Measurements from ENCODE around the gene COX20. TPM values are rescaled to one million over a fixed set of nuclear protein-coding genes. Genes with fewer than 3 reads are reported as not detected.
A peak's percentile ranks its signal among the peaks of the same experiment; 100 is the strongest.

The COX20 gene
- total and polyA plus RNA-seq, 2 of the 13 experiments (the other 11 are each of a cell fraction or from before 2014, with no cell fraction given) = 34.4 to 95.8 TPM

GRCh38 chr1:244801246-244801645, 34.2 kb upstream of the COX20 start (continued):
- TF ChIP-seq HOMEZ (CRISPR knock-in tag; IDR thresholded peaks at IDR 0.05; ENCODE audit: low read depth) = no peak
- TF ChIP-seq ZNF33A (CRISPR knock-in tag; IDR thresholded peaks at IDR 0.05; ENCODE audit: borderline replicate concordance) = no peak
- TF ChIP-seq ZNF121 (CRISPR knock-in tag; IDR thresholded peaks at IDR 0.05) = no peak
- no peak for TF ChIP-seq JARID2 (CRISPR knock-in tag; IDR thresholded peaks at IDR 0.05; ENCODE audit: insufficient replicate concordance)
- no peak for TF ChIP-seq SAFB2 (CRISPR knock-in tag; IDR thresholded peaks at IDR 0.05; ENCODE audit: borderline replicate concordance, low read depth)
- no peak for TF ChIP-seq MLXIP (CRISPR knock-in tag; IDR thresholded peaks at IDR 0.05; ENCODE audit: borderline replicate concordance)
- no peak for TF ChIP-seq NFIC (IDR thresholded peaks at IDR 0.05; ENCODE audit: low read length)
- TF ChIP-seq ZNF225 (CRISPR knock-in tag; IDR thresholded peaks at IDR 0.05) = no peak
- no peak for TF ChIP-seq ZNF24 (IDR thresholded peaks at IDR 0.05)
- no peak for TF ChIP-seq TAF15 (IDR thresholded peaks at IDR 0.05; ENCODE audit: low read depth, low read length, poor library complexity, severe bottlenecking)
- TF ChIP-seq GABPA (IDR thresholded peaks at IDR 0.05; ENCODE audit: low read depth, low read length) = no peak
- no peak; the same call in 1 of the 2 replicates for TF ChIP-seq GABPA (CRISPR knock-in tag; IDR thresholded peaks at IDR 0.05; ENCODE audit: low read depth)
- no peak for TF ChIP-seq ATF7-NPFF (CRISPR knock-in tag; IDR thresholded peaks at IDR 0.05; ENCODE audit: low read depth)
- TF ChIP-seq ZNF713 (CRISPR knock-in tag; IDR thresholded peaks at IDR 0.05) = no peak
- no peak for TF ChIP-seq SYNCRIP (IDR thresholded peaks at IDR 0.05; ENCODE audit: insufficient read depth, low read depth, low read length)
- no peak for TF ChIP-seq ZNF749 (CRISPR knock-in tag; IDR thresholded peaks at IDR 0.05; ENCODE audit: borderline replicate concordance)
- 0 out of 4 replicates have a peak, but pooled peaks of 1 of the 2 experiments have one; percentile 26 for TF ChIP-seq REST (IDR thresholded peaks at IDR 0.05; ENCODE audit: borderline replicate concordance in 1 of 2, low read depth in 1 of 2, low read length in 2 of 2)
- TF ChIP-seq ZBTB49 (CRISPR knock-in tag; IDR thresholded peaks at IDR 0.05; ENCODE audit: borderline replicate concordance) = no peak
- no peak for TF ChIP-seq TAF1 (CRISPR knock-in tag; IDR thresholded peaks at IDR 0.05)
- TF ChIP-seq ZNF777 (CRISPR knock-in tag; IDR thresholded peaks at IDR 0.05) = no peak
- no peak for TF ChIP-seq ZNF546 (CRISPR knock-in tag; conservative IDR thresholded peaks at IDR 0.05)

All from HepG2 (cell line).